ENCODE results near the gene FAM111B.

The FAM111B gene

DNA sequence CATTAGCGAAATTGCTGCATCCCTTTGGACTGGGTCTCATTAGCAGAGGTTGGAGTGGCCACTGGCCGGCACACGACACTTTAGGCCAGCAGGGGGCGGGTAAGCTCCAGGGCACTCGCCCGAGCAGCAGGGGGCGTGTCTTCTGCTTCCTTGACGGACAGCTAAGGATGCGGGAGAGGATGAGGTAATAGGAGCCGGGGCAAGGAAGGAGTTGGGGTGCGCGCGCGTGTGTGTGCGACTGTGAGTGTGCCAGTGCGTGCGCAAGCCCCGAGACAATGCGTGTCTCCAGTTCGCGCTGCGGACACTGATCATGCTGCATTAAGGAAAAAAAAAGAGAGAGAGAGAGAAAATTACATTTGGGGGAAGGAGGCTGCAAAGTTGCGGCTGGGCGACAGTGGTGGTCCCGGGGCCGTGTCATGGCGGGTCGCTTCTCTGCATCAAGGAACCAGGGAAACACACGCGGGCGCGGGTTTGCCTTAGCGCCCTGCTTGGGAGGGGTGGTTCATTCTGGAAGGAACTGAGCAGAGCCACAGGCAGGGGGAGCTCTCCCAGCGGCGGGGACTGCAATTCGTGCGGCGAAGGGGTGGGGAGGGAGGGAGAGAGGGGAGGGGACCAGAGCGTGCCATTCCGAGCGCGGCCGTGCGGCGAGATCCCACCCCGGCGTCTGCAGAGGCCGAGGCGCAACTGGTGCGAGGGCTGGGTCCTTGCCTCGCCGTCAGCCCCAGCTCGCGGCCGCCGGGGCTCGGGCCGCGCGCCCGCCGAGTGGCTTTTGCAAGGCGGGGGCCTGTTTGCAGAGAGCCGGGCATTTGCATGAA lies 64.7 kb downstream of the FAM111B start, which contains the start of gene DTX4 (continued):
- TF ChIP-seq, protein P1, sequence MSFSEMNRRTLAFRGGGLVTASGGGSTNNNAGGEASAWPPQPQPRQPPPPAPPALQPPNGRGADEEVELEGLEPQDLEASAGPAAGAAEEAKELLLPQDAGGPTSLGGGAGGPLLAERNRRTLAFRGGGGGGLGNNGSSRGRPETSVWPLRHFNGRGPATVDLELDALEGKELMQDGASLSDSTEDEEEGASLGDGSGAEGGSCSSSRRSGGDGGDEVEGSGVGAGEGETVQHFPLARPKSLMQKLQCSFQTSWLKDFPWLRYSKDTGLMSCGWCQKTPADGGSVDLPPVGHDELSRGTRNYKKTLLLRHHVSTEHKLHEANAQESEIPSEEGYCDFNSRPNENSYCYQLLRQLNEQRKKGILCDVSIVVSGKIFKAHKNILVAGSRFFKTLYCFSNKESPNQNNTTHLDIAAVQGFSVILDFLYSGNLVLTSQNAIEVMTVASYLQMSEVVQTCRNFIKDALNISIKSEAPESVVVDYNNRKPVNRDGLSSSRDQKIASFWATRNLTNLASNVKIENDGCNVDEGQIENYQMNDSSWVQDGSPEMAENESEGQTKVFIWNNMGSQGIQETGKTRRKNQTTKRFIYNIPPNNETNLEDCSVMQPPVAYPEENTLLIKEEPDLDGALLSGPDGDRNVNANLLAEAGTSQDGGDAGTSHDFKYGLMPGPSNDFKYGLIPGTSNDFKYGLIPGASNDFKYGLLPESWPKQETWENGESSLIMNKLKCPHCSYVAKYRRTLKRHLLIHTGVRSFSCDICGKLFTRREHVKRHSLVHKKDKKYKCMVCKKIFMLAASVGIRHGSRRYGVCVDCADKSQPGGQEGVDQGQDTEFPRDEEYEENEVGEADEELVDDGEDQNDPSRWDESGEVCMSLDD (tag by site-specific recombination; IDR thresholded peaks at IDR 0.05): peak; percentile 93
- TF ChIP-seq KLF1 (tag by site-specific recombination; IDR thresholded peaks at IDR 0.05): peak; percentile 28; the same call in 1 of the 2 replicates
- TF ChIP-seq, protein P2, sequence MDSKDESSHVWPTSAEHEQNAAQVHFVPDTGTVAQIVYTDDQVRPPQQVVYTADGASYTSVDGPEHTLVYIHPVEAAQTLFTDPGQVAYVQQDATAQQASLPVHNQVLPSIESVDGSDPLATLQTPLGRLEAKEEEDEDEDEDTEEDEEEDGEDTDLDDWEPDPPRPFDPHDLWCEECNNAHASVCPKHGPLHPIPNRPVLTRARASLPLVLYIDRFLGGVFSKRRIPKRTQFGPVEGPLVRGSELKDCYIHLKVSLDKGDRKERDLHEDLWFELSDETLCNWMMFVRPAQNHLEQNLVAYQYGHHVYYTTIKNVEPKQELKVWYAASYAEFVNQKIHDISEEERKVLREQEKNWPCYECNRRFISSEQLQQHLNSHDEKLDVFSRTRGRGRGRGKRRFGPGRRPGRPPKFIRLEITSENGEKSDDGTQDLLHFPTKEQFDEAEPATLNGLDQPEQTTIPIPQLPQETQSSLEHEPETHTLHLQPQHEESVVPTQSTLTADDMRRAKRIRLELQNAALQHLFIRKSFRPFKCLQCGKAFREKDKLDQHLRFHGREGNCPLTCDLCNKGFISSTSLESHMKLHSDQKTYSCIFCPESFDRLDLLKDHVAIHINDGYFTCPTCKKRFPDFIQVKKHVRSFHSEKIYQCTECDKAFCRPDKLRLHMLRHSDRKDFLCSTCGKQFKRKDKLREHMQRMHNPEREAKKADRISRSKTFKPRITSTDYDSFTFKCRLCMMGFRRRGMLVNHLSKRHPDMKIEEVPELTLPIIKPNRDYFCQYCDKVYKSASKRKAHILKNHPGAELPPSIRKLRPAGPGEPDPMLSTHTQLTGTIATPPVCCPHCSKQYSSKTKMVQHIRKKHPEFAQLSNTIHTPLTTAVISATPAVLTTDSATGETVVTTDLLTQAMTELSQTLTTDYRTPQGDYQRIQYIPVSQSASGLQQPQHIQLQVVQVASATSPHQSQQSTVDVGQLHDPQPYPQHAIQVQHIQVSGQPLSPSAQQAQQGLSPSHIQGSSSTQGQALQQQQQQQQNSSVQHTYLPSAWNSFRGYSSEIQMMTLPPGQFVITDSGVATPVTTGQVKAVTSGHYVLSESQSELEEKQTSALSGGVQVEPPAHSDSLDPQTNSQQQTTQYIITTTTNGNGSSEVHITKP (tag by site-specific recombination; IDR thresholded peaks at IDR 0.05): peak; percentile 89
- TF ChIP-seq, protein P3, sequence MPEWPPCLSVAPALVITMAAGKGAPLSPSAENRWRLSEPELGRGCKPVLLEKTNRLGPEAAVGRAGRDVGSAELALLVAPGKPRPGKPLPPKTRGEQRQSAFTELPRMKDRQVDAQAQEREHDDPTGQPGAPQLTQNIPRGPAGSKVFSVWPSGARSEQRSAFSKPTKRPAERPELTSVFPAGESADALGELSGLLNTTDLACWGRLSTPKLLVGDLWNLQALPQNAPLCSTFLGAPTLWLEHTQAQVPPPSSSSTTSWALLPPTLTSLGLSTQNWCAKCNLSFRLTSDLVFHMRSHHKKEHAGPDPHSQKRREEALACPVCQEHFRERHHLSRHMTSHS (tag by site-specific recombination; IDR thresholded peaks at IDR 0.05): no peak
- TF ChIP-seq ZNF133 (tag by site-specific recombination; IDR thresholded peaks at IDR 0.05): no peak
- TF ChIP-seq EGR2 (tag by site-specific recombination; IDR thresholded peaks at IDR 0.05; ENCODE audit: low read depth): no peak
- no peak for TF ChIP-seq MYNN (tag by site-specific recombination; IDR thresholded peaks at IDR 0.05; ENCODE audit: borderline replicate concordance)
- TF ChIP-seq ZFP69B (tag by site-specific recombination; IDR thresholded peaks at IDR 0.05): peak; percentile 63; the same call in 1 of the 2 replicates

DNA sequence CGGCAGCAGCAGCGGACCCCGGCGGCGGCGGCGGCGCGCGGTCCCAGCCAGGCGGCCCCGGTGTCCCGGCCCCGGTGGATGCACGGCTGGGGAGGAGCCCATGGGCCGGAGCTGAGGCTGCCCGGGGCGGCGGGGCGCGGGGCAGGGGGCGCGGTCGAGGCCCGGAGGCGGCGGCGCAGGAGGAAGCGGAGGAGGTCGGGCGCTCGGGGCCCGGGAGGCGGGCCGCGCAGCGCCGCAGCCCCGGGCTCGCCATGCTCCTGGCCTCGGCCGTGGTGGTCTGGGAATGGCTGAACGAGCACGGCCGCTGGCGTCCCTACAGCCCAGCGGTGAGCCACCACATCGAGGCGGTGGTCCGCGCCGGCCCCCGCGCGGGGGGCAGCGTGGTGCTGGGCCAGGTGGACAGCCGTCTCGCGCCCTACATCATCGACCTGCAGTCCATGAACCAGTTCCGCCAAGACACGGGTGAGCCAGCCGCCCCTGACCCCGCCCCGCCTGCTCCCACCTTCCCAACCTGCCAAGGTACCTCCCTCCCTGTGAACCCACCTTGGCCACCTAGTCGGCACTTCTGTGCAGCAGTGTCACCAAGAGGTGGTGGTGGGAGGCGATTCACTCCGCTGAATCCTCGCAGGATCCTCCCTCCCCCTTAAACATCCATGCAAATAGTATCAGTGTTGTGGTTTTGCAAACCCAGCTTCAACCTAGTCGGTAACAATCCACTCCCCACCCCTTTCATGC lies 65.5 kb downstream of the FAM111B start:
- H3K27ac ChIP-seq (ENCODE audit: extremely low read depth, low read depth, low read length): no peak overlapping the region
- H3K4me3 ChIP-seq (ENCODE audit: low read depth, low read length): peak overlapping the region; percentile 41
- POLR2A ChIA-PET: interaction anchor here (1.3 to 2.6 kb wide), 3 partner anchors 14 to 66 kb away, joined by 4 to 11 read pairs (median 4); partner anchors contain the start of gene FAM111B
- no peak for TF ChIP-seq GLI2 (tag by site-specific recombination; IDR thresholded peaks at IDR 0.05; ENCODE audit: borderline replicate concordance, low read depth)
- 0 out of 2 replicates have a peak, but pooled peaks have one; percentile 25 for TF ChIP-seq GLIS2 (tag by site-specific recombination; IDR thresholded peaks at IDR 0.05)
- no peaks in the 10 kb centered on the region for H3K36me3 ChIP-seq (ENCODE audit: control insufficient read depth in 2 of 2, insufficient read depth in 1 of 2, low read length in 2 of 2)
- CTCF ChIA-PET: interaction anchor here (0.5 to 6.7 kb wide), 31 partner anchors 9 to 1412 kb away, joined by 3 to 78 read pairs (median 6); partner anchors contain the start of genes FAM111A, MPEG1, OR5A1 and OR5A2
- no peaks in the 10 kb centered on the region for H3K9me3 ChIP-seq (ENCODE audit: control insufficient read depth, insufficient read depth, low read depth, low read length)
- no peaks in the 10 kb centered on the region; the same call in 1 of the 2 replicates for H3K4me1 ChIP-seq (ENCODE audit: control insufficient read depth, insufficient read depth, low read length)

DNA sequence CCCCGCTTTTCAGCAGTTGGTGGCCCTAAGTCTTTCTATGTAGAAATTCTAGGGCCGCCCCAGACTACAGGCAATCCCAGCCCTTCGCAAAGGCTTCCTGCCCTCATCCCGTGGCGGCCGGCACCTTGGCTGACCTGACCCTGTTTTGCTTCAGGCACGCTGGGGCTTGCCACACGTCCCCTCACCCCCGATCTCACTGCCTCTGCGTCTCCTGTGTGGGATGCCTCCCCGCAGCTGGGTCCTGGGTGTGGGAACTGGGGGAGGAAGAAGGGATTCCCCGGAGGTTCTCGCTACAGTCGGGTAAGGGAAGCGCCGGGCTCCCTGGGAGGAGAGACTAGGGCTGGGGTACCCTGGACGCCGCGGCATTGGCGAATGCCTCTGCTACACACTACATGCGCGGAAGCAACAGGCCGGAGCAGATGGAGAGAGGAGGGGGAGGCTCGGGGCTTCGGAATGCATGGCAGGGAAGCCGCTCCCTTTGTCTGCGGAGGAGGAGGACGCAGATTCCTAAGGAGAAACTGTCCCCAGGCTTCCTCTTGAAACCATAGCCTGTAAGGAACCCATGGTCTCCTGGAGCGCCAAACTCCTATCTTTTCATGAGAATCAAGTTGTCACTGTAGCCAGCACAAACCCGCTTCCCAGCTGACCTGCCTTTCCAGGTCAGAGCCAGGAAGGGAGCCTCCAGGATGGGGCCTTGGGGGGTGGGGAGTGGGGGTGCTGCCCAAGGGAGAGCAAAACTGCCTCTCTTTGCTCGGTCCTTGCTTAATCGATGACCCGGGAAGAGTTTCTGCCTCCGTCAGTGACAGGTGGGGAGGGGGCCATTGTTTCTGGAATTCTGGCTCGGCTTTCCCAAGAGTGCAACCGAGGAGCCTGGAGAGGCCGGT lies 66.3 kb downstream of the FAM111B start:
- CTCF ChIA-PET: interaction anchor here (0.6 to 6.7 kb wide), 7 partner anchors 13 to 507 kb away, joined by 3 to 78 read pairs (median 6); no protein-coding TSS in a partner anchor
- POLR2A ChIA-PET: no interaction called here
- peak overlapping the region; percentile 41 for H3K4me3 ChIP-seq (ENCODE audit: low read depth, low read length)
- TF ChIP-seq SCRT2 (tag by site-specific recombination; IDR thresholded peaks at IDR 0.05) (no peak), ZFHX2 (tag by site-specific recombination; conservative IDR thresholded peaks at IDR 0.05) (peak; percentile 29; the same call in 1 of the 2 replicates)
- H3K4me1 ChIP-seq (ENCODE audit: control insufficient read depth, insufficient read depth, low read length): no peaks in the 10 kb centered on the region; the same call in 1 of the 2 replicates
- H3K9me3 ChIP-seq (ENCODE audit: control insufficient read depth, insufficient read depth, low read depth, low read length): no peaks in the 10 kb centered on the region
- H3K27ac ChIP-seq (ENCODE audit: extremely low read depth, low read depth, low read length): no peak overlapping the region
- H3K36me3 ChIP-seq (ENCODE audit: control insufficient read depth in 2 of 2, insufficient read depth in 1 of 2, low read length in 2 of 2): no peaks in the 10 kb centered on the region

Measured in HEK293 (cell line).